CD4-positive, alpha-beta T cell treated with Interleukin-17A for 4 hours (primary cell): ENCODE results near the gene TJP3.

Experiments
- DNase-seq: peaks from one replicate; pipeline ENCODE4 v3.0.0-alpha.2; 2020; ENCODE audit warnings: mixed read lengths

Gene TJP3

DNA sequence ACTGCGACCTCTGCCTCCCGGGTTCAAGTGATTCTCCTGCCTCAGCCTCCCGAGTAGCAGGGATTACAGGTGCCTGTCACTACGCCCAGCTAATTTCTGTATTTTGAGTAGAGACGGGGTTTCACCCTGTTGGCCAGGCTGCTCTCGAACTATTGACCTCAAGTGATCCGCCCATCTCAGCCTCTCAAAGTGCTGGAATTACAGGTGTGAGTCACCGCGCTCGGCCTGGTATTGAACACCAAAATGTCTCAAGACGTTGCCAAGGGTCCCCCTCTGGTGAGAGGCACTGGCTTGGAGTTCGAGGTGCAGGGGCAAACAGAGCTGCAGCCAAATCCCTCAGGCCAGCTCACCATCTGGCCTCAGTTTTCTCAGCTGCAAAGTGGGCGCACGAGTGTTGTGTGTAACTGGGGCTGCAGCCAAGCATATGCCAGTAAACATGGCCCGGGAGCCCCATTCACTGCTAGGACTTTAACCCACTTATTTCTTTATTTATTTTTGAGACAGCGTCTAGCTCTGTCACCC is 8.0 kb downstream of the TJP3 start:
- no peak for DNase-seq

DNA sequence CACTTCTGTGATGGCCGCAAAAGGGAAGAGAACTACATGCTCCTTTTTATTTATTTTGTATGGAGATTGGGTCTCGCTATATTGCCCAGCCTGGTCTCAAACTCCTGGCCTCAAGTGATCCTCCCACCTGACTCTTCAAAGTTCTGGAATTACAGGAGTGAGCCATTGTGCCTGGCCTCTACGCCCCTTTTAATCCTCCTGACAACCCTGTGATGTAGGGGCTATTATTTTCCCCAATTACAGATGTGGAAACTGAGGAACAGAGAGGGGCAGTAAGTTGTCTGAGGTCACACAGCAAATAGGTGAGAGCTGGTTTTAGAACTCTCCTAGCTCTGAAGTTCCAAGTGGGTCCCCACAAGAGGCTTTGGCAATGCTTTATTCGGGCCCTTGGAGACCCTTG is 11.7 kb downstream of the TJP3 start:
- DNase-seq = no peak

DNA sequence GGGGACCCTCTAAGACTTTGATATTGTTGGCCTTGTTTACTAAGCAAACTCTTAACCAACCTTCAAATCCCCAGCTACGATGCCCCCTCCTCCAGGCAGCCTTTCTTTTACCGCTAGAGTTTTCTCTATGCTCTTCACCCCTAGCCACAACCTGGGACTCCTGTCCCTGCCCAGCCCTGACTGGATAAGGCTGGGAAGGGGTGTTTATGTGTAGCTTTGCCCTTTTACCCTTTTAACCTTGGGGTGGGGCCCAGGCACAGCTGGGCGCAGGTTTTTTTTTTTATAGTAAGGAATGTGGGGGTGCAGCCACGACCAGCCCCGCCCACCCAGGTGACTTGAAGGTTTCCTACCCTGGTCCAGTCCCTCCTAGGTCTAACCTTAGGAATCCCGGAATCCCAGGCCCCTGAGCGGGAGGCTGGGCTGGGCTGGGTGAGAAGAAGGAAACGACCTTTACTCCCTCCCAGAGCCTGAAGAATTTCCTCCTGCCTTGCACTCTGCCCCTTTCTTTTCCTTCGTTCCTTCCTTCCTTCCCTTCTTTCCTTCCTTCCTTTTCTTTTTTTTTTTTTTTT is 12.2 kb downstream of the TJP3 start:
- DNase-seq = no peak

DNA sequence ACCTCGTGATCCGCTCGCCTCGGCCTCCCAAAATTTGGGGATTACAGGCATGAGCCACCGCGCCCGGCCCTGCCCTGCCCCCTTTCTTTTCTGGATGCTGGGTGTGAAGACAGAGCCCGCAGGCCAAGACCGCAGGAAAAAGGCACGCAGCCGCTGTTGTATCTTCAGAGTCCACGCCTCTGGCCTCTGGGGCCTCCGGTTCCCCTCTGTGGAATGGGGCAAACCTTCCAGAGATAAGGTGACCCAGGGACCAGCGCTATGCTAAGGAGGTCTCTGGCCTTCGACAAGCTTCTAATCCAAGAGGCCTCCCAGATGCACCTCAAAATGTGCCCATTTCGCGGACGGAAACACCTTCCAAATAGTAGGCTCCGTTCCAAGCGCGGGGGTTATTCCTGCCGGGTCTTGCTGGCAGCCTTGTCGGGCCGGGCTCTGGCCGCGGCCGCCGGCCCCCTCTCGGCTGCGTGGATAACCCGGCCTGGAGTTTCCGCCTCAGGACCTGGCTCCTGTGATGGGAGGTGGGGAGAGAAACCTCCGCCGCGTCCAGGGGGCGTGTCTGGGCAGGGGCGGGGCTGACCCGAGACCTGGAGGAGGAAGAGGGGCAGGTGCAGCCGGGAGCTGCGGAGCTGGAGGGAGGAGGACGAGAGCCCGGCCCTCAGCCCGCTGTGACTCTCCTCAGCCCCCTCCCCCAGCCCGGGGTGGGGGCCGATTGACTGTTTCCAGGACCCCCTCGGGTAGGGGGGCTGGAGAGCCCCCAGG is 13.1 kb downstream of the TJP3 start:
- DNase-seq = peak; percentile 93

DNA sequence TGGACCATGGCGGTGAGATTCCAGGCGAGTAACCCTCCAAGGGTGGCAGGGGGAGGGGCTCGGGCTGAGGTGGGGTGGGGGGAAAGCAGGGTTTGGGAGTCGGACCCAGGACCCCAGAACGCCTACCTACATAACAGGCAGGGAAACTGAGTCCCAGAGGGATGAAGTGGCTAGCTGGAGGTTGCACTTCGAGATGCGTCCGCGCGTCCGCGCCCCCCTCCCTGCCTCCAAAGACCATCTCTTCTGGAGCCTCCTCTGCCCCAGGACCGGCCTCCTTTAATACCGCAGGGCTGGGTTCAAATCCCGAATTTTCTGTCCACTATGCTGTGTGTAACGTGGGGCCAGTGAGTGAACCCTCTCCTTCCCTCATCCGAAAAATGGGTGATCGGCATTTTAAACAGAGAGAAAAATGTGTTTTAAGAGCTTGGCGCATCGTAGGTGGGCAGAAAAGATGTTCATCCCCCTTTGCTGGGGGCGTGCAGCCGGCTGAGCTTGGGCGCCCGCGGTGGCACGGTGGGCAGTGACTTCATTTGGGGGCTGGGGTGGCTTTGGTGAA is 13.8 kb downstream of the TJP3 start:
- no peak for DNase-seq

DNA sequence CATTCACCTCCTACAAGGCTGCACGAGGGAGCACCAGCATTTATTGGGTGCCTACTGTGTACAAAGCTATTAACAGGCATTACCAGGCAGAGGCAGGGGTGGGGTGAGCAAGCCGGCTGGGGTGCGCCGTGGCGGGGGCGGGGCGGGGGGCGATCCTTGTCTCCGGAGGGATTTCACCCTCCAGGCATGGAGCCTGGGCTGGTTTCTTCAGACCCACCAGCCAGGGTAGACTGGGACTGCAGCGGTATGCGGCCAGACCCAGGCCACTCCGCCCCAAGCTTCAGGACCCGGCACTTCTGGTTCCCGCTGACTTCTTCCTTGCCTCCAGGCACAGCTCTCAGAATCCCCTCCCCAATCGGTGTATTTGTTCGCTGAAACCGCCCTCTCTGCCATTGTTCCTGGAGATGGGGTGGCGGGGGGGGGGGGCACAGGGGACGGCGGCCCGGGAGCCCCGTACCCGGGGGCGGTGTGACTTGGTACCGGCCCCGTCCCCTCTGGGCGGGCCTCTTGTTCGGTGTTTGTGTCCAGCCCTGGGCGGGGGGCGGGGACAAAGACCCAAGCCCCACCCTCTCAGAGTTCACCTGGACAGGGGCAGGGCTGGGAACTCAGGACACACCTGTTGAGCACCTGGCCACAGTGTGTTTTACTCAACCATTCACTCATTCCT is 14.4 kb downstream of the TJP3 start:
- DNase-seq = no peak

DNA sequence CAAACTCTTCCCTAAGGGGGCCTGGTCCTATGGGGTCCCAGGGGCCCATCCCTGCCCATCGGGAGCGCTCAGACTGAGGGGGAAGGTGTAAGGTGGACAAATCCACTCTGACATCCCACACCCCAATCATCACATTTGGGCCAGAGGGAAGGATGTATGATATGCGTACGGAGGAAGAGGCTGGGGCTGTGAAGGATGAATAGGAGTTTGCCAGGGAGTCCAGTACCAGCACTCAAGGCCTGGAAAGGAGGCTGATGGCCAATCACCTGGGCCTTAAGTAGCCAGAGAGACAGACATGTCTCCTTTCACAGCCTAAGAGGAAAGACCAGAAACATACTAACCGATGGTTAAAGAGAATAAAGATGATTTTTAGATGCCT is 14.9 kb downstream of the TJP3 start:
- no peak for DNase-seq

DNA sequence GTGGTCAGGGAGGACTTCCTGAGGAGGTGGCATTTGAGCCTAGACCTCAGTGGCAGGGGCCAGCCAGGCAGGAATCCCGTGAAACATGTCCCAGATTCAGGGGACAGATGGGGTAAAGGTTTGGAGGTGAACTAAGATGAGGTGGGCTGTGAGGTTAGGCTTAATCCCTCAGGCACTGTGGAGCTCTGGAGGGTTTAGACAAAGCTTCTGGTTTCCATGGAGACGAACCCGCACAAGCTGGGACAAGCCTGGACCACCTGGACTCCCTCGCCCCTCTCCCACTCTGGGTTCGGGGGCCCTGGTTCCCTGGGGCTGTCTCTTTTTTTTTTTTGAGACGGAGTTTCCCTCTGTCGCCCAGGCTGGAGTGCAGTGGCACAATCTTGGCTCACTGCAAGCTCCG is 15.7 kb downstream of the TJP3 start:
- DNase-seq = no peak

DNA sequence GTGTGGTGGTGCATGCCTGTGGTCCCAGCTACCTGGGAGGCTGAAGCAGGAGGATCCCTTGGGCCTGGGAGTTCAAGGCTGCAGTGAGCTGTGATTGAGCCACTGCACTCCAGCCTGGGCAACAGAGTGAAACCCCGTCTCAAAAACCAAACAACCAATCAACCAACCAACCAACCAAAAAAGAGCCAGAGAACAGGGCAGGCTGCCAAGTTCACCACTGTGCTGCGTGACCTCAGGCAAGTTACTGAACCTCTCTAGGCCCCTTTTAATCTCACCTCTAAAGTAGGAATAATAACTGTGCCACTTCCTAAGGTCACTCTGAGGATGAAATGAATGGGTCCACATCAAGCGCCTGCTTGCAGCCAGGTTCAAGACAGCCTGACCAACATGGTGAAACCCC is 16.9 kb downstream of the TJP3 start:
- no peak for DNase-seq

DNA sequence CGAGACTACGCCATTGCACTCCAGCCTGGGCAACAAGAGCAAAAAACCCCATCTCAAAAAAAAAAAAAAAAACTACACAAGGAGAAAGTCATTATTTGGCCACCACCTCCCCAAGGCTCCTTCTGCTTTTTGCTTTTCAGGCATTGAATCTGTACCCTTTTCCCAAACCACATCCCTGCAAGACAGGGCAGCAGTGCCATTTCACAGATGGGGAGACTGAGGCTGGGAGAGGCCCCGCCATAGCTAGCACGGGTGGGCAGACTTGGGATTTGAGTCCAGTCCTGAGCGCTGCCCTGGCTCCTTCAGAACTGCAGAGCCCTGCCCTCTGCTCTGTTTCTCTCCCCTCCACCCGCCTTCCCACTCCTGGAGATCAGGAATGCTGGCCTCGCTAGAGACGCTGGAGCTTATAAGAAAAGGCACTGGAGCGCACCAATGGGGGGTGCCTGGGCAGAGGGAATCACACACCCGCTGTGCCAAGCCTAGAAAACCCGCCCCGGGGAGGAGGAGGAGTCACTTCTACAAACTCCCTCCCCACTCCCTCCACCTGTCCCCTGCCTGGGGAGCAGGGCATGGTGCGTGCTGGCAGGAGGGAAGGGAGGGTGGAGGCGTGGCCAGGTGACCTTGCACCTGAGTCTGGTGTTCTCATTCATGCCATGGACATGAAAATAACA is 17.6 kb downstream of the TJP3 start:
- no peak for DNase-seq

DNA sequence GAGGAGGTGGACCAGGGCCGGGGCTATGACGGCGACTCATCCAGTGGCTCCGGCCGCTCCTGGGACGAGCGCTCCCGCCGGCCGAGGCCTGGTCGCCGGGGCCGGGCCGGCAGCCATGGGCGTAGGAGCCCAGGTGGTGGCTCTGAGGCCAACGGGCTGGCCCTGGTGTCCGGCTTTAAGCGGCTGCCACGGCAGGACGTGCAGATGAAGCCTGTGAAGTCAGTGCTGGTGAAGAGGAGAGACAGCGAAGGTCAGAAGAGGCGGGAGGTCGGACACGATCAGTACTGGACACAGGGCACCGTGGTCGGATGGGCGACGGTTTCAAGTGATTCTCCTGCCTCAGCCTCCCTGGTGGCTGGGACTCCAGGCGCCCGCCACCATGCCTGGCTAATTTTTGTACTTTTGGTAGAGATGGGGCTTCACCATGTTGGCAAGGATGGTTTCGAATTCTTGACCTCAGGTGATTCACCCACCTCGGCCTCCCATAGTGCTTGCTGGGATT is 22.3 kb downstream of the TJP3 start:
- DNase-seq = no peak

DNA sequence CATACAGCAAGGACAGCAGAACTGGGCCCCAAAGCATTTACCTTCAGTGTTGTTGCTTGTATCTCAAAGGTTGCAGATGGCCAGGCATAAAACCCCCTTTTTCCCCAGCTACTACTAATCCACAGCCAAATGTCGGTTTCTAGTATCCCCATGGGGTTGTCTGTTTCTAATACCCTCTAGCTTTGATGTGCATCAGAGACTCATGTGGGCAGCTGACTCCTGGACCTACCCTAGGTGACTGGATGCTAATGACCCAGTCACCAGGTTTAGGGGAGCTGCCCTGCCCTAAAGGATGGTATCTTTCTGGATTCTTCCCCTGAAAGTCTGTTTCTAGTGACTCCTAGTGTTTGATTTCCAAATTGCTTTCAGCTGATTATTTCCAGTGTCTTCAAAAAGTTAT is 23.9 kb downstream of the TJP3 start:
- DNase-seq = no peak

DNA sequence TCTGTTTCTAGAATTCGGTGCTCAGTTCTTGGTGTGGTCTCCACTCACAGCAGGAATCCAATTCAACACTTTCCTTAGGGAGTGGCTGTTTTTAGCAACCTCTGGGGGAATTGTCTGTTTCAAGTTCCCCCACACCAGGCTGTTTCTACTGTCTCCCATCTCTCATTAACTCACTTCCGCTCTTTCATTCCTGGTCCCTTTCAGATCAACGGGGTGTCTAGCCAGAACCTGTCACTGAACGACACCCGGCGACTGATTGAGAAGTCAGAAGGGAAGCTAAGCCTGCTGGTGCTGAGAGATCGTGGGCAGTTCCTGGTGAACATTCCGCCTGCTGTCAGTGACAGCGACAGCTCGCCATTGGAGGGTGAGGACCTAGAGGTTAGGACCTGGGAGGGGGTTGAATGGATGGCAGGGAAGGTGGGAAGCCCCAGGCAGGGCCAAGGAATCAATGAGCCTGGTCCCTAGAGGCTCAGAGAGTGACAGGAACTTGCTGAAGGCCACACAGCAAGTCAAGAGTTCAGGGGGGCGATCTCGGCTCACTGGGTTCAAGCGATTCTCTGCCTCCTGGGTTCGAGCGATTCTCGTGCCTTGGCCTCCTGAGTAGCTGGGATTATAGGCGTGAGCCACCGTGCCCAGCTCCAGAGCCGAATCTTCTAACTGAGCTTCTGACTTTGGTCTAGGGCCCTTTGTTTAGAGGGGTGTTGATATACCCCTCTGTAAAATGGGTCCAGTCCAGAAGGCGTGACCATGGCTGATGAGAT is 25.5 kb downstream of the TJP3 start:
- DNase-seq = no peak

DNA sequence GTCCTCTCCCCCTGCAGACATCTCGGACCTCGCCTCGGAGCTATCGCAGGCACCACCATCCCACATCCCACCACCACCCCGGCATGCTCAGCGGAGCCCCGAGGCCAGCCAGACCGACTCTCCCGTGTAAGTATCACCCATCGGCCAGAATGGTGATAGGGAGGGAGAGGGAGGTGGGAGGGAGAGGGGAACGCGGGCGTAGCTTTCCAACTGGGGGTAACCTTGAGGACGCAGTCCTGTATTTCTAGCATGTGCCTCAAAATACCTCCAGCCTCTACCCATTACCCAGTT is 26.1 kb downstream of the TJP3 start:
- DNase-seq = no peak

DNA sequence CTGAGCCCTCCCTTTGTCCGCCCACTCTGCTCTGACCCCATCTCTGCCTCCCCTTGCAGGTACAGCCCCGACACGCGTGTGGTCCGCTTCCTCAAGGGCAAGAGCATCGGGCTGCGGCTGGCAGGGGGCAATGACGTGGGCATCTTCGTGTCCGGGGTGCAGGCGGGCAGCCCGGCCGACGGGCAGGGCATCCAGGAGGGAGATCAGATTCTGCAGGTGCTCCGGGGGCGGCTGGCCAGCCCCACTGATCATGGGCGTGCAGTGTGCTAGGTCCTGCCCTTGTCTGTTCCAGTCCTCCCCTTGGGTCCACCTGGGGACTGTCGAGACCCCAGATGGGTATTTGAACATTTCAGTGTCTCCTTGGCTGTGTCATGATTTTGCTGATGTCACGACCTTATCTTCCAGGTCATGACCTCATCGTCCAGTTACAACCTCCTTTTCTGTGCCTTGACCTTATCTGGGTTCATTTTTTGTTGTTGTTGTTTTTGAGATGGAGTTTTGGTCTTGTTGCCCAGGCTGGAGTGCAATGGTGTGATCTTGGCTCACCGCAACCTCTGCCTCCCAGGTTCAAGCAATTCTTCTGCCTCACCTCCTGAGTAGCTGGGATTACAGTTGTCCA is 28.0 kb downstream of the TJP3 start:
- no peak for DNase-seq

DNA sequence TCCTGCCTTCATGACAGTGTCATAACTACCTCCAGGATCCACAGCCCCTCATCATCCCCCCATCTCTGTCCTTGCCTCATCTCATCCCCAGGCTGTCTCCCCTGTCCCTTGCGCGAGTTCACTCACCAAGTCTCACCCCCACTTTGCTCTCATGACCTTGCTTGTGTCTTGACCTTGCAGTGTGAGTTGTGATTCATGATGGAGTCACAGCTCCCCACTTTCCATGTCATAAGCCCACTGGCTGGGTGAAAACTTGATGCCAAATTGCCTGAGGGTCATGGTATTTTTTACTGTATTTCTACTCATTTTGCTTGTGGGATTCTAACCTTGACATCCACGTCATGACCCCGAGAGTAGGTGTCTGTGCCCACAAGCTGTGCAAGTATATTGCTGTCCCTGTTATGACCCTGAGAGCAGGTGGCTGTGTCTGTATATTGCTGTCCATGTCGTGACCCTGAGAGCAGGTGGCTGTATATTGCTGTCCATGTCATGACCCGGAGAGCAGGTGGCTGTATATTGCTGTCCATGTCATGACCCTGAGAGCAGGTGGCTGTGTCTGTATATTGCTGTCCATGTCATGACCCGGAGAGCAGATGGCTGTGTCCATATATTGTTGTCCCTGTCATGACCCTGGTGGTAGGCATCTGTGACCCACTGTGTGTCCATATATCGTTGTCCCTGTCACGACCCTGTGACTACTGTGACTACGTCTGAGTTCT is 29.5 kb downstream of the TJP3 start:
- DNase-seq = no peak

DNA sequence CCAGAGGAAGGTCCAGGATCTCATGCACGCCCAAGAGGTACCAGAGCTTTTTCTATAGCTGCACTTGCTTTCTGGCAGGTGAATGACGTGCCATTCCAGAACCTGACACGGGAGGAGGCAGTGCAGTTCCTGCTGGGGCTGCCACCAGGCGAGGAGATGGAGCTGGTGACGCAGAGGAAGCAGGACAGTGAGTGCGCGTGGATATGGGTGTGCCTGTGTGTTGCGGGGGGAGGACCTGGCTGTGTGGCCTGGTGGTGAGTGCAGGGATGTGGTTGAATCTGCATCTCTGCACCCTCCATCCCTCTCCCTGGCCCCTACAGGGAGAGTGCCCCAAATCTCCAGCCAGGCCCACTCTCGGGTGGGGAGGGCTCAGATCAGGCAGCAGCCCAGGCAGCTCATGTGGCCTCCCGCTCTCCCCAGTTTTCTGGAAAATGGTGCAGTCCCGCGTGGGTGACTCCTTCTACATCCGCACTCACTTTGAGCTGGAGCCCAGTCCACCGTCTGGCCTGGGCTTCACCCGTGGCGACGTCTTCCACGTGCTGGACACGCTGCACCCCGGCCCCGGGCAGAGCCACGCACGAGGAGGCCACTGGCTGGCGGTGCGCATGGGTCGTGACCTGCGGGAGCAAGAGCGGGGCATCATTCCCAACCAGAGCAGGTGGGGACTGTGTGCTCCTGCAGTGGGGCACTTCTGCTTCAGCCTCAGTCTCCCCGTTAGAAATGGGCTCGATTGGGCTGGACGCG is 30.5 kb downstream of the TJP3 start:
- no peak for DNase-seq

DNA sequence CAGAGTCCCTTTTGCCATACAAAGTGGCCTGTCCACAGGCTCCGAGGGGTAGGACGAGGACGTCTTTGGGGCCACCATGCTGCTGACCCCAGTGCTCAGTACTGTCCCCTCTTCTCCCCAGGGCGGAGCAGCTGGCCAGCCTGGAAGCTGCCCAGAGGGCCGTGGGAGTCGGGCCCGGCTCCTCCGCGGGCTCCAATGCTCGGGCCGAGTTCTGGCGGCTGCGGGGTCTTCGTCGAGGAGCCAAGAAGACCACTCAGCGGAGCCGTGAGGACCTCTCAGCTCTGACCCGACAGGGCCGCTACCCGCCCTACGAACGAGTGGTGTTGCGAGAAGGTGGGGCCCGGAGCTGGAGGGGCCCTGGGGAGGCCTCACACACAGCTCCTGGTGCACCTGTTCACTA is 32.2 kb downstream of the TJP3 start:
- DNase-seq = no peak

DNA sequence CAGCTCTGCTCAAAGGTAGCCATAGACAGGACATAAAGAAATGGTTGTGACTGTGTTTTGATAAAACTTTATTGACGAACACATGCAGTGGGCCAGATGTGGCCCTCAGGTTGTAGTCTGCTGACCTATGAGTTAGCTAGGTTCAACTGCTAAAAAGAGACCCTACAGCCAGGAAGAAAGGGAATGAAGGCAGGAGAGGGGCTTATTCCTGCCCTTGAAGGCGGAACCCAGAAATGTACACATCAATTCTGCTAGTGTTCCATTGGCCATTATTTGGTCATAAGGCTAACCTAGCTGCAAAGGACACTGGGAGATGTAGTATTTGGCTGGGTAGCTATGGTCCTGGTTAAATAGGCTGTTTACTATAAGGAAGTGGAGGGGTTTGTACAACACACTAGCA is 35.3 kb downstream of the TJP3 start:
- DNase-seq = no peak

DNA sequence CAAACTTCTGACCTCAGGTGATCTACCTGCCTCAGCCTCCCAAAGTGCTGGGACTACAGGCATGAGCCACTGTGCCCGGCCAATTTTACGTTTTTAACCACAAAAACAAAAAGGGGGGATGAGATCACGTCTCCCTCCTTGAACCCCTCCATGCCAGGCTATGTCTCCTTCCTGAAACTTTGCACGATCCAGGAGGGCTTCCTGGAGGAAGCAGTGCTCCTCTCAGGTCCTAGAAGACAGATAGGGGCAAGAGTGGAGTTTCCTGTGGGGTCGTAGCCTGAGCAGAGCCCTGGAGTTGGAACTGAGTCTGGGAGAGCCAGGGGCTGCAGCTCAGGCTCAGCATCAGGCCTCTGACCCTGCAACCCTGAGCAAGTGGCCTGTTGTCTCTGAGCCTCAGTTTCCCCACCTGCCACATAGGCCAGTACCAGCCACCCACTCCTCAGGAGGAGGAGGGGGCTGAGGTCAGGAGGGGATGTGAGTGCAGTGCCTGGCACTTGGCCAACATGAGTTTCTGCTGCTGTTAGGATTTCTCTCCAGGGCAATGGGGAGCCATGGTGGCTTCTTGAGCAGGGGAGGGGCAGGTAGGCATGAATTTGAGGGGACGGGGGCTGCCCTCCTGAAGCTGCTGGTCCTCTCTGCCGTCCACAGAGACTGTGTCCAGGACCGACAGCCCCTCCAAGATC is 37.3 kb downstream of the TJP3 start:
- no peak for DNase-seq
